Measurements from ENCODE around the gene COA8. TPM values are rescaled to one million over a fixed set of nuclear protein-coding genes. Genes with fewer than 3 reads are reported as not detected.

The COA8 gene
- total and polyA plus RNA-seq, 12 donors = 4.9 to 59.6 (median 33.0) TPM

- H3K9me3 ChIP-seq (replicated peaks in 1 of 3) = no peaks in the 10 kb centered on the region
- H3K27ac ChIP-seq = peak overlapping the region in 4 of 5 donors; percentile 77 to 88 (median 86)
- H3K27me3 ChIP-seq = no peaks in the 10 kb centered on the region
- H3K4me1 ChIP-seq (replicated peaks in 1 of 2) = peaks cover 33 to 52% of the 10 kb centered on the region in 2 donors
- peak overlapping the region in 2 of 4 donors; percentile 90 to 93 for H3K4me3 ChIP-seq
- intact Hi-C loops (cut with DNase I) = no loop called here
- 77 to 78% (median 77%) methylated on average over 12 to 14 of the region's 14 CpGs for WGBS, 4 donors
- TF ChIP-seq POLR2A (IDR thresholded peaks at IDR 0.05) = no peak
- TF ChIP-seq, protein P1, sequence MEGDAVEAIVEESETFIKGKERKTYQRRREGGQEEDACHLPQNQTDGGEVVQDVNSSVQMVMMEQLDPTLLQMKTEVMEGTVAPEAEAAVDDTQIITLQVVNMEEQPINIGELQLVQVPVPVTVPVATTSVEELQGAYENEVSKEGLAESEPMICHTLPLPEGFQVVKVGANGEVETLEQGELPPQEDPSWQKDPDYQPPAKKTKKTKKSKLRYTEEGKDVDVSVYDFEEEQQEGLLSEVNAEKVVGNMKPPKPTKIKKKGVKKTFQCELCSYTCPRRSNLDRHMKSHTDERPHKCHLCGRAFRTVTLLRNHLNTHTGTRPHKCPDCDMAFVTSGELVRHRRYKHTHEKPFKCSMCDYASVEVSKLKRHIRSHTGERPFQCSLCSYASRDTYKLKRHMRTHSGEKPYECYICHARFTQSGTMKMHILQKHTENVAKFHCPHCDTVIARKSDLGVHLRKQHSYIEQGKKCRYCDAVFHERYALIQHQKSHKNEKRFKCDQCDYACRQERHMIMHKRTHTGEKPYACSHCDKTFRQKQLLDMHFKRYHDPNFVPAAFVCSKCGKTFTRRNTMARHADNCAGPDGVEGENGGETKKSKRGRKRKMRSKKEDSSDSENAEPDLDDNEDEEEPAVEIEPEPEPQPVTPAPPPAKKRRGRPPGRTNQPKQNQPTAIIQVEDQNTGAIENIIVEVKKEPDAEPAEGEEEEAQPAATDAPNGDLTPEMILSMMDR (IDR thresholded peaks at IDR 0.05) = no peak
- DNase-seq = no peak
- no peaks in the 10 kb centered on the region for H3K36me3 ChIP-seq (replicated peaks in 1 of 2)
Measured at GRCh38 chr14:103527408-103528145, 35.2 kb upstream of the COA8 start.

- H3K4me3 ChIP-seq = peak overlapping the region in 3 of 4 donors; percentile 49 to 93 (median 90)
- intact Hi-C loops (cut with DNase I) = no loop called here
- H3K27me3 ChIP-seq = no peaks in the 10 kb centered on the region
- H3K27ac ChIP-seq = peak overlapping the region; percentile 41 to 88 (median 84)
- H3K36me3 ChIP-seq (replicated peaks in 1 of 2) = no peaks in the 10 kb centered on the region
- TF ChIP-seq POLR2A (IDR thresholded peaks at IDR 0.05) = peak in 1 of 2 donors; percentile 7
- TF ChIP-seq, protein P1 (IDR thresholded peaks at IDR 0.05) = no peak
- 23 to 35% (median 32%) methylated on average over 4 to 10 of the region's 10 CpGs for WGBS, 4 donors
- no peaks in the 10 kb centered on the region for H3K9me3 ChIP-seq (replicated peaks in 1 of 3)
- peaks cover 28 to 47% of the 10 kb centered on the region in 2 donors for H3K4me1 ChIP-seq (replicated peaks in 1 of 2)
- peak in 3 of 7 donors; percentile 44 to 77 (median 73) for DNase-seq
Measured at GRCh38 chr14:103528146-103528586, 34.6 kb upstream of the COA8 start.

GRCh38 chr14:103528587-103529382, 34.0 kb upstream of the COA8 start, which contains the start of gene TRMT61A:
TSS of gene TRMT61A (plus strand) at chr14:103529196. CDS start at chr14:103529979, 783 bp downstream.
- H3K27me3 ChIP-seq = no peaks in the 10 kb centered on the region
- H3K4me3 ChIP-seq = peak within 1 kb of the TSS; percentile 49 to 96 (median 92)
- TF ChIP-seq POLR2A (IDR thresholded peaks at IDR 0.05) = peak; percentile 7 to 60
- TF ChIP-seq, protein P1 (IDR thresholded peaks at IDR 0.05) = no peak
- intact Hi-C loops (cut with DNase I) = no loop called here
- 0 to 2% (median 1%) methylated on average over 2 to 67 of the region's 70 CpGs; no CpG with 5 or more reads in 1 of the 4 donors for WGBS, 4 donors
- no peaks in the 10 kb centered on the region for H3K36me3 ChIP-seq (replicated peaks in 1 of 2)
- peak within 1 kb of the TSS; percentile 41 to 88 (median 84) for H3K27ac ChIP-seq
- H3K4me1 ChIP-seq (replicated peaks in 1 of 2) = peaks cover 26 to 44% of the 10 kb centered on the region in 2 donors
- H3K9me3 ChIP-seq (replicated peaks in 1 of 3) = no peaks in the 10 kb centered on the region
- peak; percentile 89 to 95 (median 91) for DNase-seq
